Head of caudate nucleus (tissue), 42 donors: ENCODE results near the gene KIF14.

Experiments used
- DNase-seq, 42 donors: peaks; one replicate each; pipeline versions ENCODE4 v3.0.0 to v3.0.0-alpha.2; 2020 to 2021; ENCODE audit warnings: mixed read lengths in 7 of 42
- intact Hi-C: fragments of 100-400 bp; cut with DNase I; formaldehyde crosslinking; loops from one replicate; pipeline ENCODE4 v1.15.0; 2022

Gene KIF14, protein sequence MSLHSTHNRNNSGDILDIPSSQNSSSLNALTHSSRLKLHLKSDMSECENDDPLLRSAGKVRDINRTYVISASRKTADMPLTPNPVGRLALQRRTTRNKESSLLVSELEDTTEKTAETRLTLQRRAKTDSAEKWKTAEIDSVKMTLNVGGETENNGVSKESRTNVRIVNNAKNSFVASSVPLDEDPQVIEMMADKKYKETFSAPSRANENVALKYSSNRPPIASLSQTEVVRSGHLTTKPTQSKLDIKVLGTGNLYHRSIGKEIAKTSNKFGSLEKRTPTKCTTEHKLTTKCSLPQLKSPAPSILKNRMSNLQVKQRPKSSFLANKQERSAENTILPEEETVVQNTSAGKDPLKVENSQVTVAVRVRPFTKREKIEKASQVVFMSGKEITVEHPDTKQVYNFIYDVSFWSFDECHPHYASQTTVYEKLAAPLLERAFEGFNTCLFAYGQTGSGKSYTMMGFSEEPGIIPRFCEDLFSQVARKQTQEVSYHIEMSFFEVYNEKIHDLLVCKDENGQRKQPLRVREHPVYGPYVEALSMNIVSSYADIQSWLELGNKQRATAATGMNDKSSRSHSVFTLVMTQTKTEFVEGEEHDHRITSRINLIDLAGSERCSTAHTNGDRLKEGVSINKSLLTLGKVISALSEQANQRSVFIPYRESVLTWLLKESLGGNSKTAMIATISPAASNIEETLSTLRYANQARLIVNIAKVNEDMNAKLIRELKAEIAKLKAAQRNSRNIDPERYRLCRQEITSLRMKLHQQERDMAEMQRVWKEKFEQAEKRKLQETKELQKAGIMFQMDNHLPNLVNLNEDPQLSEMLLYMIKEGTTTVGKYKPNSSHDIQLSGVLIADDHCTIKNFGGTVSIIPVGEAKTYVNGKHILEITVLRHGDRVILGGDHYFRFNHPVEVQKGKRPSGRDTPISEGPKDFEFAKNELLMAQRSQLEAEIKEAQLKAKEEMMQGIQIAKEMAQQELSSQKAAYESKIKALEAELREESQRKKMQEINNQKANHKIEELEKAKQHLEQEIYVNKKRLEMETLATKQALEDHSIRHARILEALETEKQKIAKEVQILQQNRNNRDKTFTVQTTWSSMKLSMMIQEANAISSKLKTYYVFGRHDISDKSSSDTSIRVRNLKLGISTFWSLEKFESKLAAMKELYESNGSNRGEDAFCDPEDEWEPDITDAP (N-terminal part only)

DNA sequence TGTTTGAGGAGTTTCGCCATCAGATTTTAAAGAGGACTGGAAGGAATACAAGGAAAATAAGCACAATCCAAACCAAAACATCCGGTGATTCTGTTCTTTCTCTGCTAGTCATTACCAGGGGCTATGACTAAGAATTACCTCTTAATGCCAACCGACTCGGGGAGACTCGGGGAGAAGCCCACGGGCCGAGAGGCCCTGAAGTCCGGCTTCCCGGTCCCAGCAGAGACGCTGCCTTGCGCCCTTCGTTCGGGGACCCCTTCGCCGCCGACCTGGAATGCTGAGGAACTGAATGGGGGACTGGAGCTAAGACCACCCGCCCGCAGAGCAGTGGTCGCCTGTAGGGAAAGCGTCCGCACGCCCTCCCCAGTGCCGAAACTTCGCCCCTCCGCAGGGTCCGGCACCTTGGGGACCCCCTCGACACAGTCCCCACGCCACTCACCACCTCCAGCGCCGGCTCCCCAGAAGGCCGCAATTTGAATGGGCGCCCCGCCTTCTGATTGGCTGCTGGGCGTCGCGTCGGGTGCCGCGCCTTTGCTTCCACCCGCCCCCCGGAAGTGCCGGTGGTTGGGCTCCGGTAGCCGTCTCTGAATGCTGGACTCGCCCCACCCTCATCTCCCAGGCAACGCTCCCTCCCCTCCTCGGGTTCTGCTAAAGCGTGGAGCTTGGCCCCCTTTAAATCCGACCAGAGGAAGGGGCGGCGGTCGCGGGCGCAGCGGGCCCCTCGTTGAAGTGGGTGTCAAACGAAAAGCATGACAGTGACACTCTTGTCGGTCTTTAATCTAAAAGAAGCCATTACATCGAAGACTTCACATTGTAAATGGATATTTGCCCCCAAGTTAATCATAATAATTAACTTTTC is at the start of gene KIF14:
Gene KIF14, minus strand, starts transcription at position 479 of the 859 bp plus-strand sequence. CDS start 2,028 bp downstream, outside the sequence.
- intact Hi-C loops: loop anchor here (5.0 kb wide), 1 partner anchor 182 kb away; no protein-coding TSS in a partner anchor
- peak; percentile 78 to 96 (median 91) for DNase-seq

DNA sequence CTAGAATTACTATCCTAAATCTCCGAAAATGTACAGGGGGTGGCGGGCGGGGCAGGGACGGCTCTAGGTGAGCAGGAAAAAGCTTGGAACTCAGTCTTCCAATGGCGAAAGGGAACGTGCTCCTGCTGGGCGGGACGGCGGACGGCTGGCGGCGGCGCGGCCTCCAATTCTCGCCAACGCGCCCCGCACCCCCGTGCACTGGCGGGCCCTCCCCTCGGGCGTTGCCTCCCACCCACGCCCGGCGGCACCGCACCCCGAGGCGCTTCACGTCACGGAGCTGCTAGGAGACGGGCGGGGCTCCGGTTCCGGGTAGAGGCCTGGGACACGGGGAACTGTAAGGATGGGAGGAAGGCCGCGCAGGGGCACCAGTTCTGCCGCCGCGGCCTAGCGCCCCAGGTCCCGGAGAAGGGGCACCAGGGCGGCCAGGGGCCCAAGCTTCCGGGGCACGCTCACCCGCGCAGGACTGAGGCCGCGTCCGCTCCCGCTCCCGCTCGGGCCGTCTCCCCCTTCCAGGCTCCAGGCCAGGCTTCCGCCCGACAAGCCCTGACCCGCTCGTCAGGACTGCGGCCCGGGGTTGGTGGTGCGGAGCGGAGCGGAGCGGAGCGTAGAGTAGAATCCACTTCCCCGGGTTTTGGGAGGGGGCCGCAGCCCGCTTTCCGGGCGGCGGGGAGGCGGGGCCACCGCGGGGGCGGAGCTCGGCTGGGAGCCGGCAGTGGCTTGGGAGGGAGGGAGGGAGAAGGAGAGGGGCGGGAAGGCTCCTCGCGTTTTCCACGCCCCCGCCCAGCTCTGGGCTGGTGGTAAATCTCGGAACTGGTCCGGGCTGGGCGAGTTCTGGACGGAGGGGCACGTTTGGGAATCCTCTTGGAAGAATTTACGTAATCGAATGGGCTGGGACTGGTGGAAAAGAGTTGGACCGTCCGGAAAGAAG is 49.0 kb upstream of the KIF14 start, which contains the start of gene DDX59:
Gene DDX59, minus strand, starts transcription at position 594 of the 928 bp plus-strand sequence. CDS start 3,167 bp downstream, outside the sequence.
- intact Hi-C loops: loop anchor here (2.0 to 5.0 kb wide), 2 partner anchors 69 to 133 kb away; partner anchors contain the start of gene CAMSAP2
- DNase-seq: peak; percentile 82 to 98 (median 95)

DNA sequence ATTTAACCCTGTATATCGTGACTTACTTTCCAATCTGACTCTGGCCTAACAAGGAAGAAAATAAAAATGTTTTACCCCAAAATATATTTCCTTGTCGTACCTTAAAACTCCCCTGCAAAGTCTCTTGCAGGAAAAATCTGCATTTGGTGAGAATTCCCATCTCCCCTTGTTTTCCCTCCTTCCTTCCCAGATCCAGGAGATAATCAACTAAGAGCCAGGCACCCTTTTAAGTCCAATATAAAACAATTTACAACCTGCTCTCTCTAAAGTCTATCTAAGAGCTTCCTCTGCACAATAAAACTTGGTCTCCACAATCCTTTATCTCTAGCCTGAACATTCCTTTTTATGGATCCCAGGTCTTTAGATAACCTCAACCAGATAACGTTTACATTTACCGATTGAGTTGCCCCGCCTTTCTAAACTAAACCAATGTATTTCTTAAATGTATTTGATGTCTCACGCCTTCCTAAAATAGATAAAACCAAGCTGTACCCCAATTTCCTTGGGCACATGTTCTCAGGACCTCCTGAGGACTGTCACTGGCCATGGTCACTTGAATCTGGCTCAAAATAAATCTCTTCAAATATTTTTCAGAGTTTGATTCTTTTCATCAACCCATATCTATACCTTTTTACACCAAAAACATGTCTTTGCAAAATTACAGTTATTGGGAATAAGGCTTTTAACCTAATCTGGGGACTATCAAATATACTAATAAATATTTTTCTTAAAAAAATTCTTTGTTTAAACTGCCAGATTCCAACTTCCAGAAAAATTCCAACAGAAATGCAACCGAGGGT is 48.2 kb upstream of the KIF14 start:
- intact Hi-C loops: loop anchor here (2.0 to 5.0 kb wide), 2 partner anchors 70 to 134 kb away; partner anchors contain the start of gene CAMSAP2
- DNase-seq: no peak

DNA sequence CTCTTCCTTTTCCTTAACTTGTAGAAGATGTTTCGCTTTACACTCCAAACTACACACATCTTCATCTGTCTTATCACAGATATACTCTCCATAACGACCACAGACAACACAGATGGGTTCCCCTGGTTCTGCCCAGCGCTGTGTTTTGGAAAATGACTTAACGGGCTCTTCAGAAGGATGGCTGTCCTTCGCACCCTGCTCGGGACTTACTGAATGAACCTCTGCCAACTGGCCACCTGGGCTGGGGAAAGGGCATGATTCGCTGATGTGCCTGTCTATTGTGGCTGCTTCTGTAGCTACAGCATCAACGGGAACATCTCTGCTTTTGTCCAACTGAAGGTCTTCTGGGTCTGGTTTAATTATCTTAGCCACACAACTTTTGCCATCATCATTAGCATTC is 45.8 kb upstream of the KIF14 start:
- intact Hi-C loops: loop anchor here (5.0 kb wide), 1 partner anchor 136 kb away; no protein-coding TSS in a partner anchor
- DNase-seq: no peak

DNA sequence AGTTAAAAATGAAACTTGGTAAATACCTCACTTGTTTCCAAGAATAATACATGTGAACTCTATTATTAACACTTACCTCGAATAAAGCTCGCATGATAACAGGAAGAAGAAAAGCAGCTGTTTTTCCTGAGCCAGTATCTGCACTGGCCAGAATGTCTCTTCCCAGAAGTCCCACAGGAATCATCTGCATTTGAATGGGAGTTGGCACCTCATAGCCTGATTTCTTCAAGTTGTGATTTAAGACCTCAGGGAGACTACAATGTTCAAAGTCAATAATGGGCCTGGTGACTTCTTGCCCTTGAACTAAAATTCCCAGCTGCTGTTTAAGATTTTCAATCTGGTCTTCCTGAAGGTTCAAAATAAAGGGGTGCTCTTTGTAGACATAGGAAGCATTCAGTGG is 45.3 kb upstream of the KIF14 start:
- DNase-seq: no peak
- intact Hi-C loops: loop anchor here (5.0 kb wide), 1 partner anchor 136 kb away; no protein-coding TSS in a partner anchor

DNA sequence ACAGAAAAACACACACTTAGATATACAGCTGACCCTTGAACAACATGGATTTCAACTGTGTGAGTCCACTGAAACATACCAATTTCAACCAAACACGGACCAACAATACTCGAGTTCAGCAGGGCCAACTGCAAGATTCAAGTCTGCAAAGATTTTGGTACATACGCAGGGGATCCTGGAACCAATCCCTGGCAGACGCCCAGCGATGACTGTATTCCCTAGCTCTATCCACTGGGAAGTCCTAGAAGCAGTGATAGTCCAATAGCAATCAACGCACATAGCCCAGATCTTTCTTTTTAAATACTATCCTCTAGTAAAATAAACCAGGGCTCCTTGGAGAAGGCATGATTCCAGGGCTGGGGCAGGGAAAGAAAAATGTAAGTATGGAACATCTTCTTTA is 40.2 kb upstream of the KIF14 start:
- DNase-seq: no peak
- intact Hi-C loops: no loop called here

DNA sequence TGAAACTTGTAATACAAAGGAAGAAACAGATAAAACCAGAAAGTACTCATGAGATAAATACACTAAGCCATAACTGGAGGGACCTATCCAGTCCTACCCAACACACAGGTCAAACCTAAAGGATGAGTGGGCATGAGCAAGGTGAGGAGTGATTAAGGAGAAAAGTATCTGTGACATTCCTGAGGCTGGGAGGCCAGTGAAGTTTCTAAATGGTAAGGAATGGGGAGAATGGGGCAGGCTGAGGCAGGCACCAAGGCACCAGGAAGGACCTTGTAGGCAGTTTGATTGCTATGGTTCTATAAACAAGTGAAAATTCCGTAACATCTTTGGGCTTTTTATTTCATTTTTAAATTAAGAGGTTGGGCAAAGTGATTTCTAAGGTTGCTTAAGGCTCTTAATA is 38.7 kb upstream of the KIF14 start:
- intact Hi-C loops: no loop called here
- DNase-seq: no peak

DNA sequence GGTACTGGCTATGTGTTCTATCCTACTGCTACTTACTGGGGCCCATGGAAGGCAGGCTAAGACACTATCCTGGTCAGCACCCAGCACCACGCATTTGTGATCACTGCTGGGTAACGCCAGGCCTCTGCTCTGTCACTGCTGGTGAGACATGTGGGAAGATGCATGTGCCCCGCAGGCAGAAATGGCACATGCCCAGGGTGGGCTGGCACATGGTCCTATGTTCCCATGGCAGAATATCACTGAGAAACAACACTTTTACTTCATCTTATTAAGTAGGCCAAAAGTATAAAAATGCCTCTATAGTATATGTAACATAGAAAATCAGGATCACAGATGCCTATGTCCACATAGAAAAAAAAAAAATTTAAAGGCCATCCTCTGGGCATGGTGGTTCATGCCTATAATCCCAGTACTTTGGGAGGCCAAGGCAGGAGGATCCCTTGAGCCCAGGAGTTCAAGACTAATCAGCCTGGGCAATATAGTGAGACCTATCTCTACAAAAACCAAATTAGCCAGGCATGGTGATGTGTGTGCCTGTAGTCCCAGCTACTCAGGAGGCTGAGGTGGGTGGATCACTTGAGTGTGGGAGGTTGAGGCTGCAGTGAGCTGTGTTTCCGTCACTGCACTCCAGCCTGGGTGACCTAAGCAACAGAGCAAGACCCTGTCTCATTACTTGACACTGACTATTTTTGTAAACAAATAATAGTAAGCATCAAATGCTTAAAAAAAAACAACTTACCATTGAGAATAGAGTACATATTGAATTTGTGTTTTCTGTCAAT is 37.7 kb upstream of the KIF14 start:
- intact Hi-C loops: no loop called here
- peak in 7 of 42 donors; percentile 9 to 59 (median 17) for DNase-seq

DNA sequence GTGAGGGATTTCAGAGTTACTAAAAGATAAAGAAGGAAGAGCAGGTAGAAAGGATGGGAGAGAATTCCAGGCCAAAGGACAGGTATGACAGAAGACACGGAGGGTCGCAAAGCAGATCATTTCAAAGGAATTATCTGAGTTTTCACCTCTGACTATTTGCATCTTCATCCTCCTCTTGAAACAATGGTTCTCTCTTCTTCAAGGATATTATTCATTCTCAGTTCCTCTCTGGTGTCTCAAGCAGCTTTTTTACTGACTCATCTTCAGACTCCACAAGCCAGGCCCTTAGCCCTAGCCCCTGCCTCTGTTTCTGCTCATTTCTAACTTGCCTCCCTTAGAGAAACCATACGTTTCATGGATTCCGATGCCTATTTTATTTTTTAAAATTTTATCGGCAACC is 34.1 kb upstream of the KIF14 start:
- intact Hi-C loops: no loop called here
- DNase-seq: no peak

DNA sequence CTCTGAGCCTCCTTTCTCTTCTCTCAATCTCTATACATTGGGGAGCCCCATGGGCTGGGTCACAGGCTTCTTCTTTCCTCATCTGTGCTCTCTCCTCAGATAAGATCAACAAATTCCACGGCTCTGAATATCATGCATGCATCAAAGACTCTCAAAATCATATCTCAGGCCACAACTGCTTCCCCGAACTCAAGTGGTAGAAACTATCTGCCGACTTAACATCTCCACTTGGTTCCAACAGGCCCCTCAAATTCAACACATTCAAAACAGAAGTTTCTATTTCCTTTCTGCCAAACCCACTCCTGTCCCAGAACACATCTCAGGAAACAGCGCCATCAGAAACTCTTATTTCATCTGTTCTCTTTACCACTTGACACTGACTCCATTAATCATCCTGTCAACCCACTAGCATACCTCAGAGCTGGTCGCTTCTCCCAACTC is 32.5 kb upstream of the KIF14 start:
- intact Hi-C loops: no loop called here
- DNase-seq: no peak

DNA sequence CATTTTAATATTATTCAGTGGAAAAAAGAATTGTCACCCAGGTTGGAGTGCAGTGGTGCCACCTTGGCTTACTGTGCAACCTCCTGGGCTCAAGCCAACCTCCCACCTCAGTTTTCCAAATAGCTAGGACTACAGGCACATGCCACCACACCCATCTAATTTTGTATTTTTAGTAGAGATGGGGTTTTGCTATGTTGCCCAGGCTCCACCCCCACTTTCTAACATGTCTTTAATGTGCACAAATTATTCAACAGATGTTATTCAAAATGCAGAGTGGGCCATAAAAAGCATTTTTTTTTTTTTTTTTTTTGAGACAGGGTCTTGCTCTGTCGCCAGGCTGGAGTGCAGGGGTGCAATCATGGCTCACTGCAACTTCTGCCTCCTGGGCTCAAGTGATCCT is 31.8 kb upstream of the KIF14 start:
- intact Hi-C loops: no loop called here
- no peak for DNase-seq

DNA sequence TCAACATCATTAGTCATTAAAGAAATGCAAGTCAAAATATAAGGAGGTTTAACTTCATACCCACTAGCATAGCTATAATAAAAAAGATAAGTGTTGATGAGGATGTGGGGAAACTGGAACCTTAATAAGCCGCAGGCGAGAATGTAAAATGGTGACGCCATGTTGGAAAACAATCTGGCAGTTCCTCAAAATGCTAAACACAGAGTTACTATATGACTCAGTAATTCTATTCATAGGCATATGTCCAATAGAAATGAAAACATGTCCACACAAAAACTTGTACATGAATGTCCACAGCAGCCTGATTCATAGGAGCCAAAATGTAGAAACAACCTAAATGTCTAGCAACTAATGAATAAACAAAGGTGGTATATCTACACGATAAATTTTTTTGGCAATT is 26.0 kb upstream of the KIF14 start:
- intact Hi-C loops: no loop called here
- no peak for DNase-seq

DNA sequence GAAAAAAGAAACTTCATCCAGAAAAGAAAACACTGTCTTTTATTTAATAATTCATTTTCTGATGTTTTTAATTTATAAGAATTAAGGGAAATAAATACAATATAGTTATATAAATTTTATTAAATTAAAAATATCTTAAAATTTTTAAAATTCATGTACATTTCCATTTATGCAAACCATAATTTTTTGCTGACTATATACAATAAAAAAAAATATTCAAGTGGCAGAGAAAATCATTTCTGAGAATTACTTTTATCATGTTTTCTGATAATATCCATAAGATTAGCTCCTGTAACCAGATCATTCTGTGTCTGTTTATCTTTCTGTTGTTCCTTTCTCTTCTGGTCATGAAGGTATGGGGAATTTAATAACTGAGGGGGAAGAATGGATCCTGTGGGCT is 23.5 kb upstream of the KIF14 start:
- no peak for DNase-seq
- intact Hi-C loops: no loop called here

DNA sequence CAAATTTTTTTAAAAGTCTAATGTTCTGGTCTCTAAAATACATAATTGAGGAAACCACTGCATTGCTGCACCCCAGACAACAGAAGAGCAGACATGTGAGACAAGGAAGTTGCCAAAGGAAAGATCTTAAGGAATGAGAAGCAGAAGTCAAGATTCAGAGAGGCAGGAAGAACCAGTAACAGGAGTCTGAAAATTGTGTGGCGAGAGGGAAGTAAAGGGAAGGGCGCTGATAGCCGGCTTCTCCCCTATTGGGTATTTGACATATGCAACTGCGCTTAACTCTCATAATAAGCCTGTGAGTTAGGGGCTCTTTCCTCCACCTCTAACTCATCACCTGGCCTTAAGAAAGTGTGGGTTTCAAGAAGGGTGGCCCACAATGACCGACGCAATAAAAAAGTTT is 21.9 kb upstream of the KIF14 start:
- intact Hi-C loops: no loop called here
- DNase-seq: no peak

DNA sequence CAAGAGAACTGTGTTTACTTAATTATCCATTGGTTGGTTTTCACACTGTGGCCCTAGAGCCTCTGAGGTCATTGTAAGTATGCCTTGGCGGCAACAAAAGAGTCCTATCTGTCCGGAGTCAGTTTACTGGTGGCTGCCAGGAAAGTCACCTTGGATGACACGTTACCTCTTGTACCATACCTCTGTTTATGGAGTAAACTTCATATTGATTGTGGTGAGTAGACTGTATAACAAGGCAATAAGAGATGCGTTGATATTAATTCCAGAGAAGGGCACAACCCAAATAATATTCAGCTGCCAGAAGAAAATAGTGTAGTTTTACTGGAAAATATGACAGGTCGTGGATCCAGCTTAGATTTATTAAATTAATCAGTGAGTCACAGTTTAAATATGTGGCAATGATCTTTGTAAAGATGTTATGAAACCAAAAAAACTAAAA is 20.4 kb upstream of the KIF14 start:
- no peak for DNase-seq
- intact Hi-C loops: no loop called here
